Measurements from ENCODE around the gene ADORA1. TPM values are rescaled to one million over a fixed set of nuclear protein-coding genes. Genes with fewer than 3 reads are reported as not detected.
A peak's percentile ranks its signal among the peaks of the same experiment; 100 is the strongest.

ADORA1 gene
- total RNA-seq, 1 donor from 2014 or later: 4.1 TPM

- intact Hi-C loops (cut with DNase I): no loop called here
- Histone ChIP-seq H3K9me3 (no peaks in the 10 kb centered on the region), H3K27ac (no peak overlapping the region), H3K4me1 (peaks cover 7% of the 10 kb centered on the region), H3K27me3 (ENCODE audit: low read depth) (peaks cover 10% of the 10 kb centered on the region), H3K36me3 (no peaks in the 10 kb centered on the region), H3K4me3 (no peak overlapping the region)
- DNase-seq: no peak
- TF ChIP-seq CTCF (IDR thresholded peaks at IDR 0.05): no peak
- peak in 1 of 2 donors; percentile 9 for ATAC-seq
Measured at GRCh38 chr1:203214871-203215270, 87.3 kb downstream of the ADORA1 start.

GRCh38 chr1:203215573-203215972 is 88.0 kb downstream of the ADORA1 start:
- intact Hi-C loops (cut with DNase I): no loop called here
- ATAC-seq (no peak), DNase-seq (no peak)
- Histone ChIP-seq H3K9me3 (no peaks in the 10 kb centered on the region), H3K36me3 (no peaks in the 10 kb centered on the region), H3K4me3 (no peak overlapping the region), H3K27ac (no peak overlapping the region), H3K27me3 (ENCODE audit: low read depth) (peaks cover 10% of the 10 kb centered on the region), H3K4me1 (peaks cover 7% of the 10 kb centered on the region)
- TF ChIP-seq CTCF (IDR thresholded peaks at IDR 0.05): no peak

- Histone ChIP-seq H3K4me3 (no peak overlapping the region), H3K9me3 (no peaks in the 10 kb centered on the region), H3K4me1 (peaks cover 7% of the 10 kb centered on the region), H3K27me3 (ENCODE audit: low read depth) (peaks cover 10% of the 10 kb centered on the region), H3K27ac (no peak overlapping the region), H3K36me3 (no peaks in the 10 kb centered on the region)
- peak; percentile 56 to 79 for ATAC-seq
- intact Hi-C loops (cut with DNase I): no loop called here
- TF ChIP-seq CTCF (IDR thresholded peaks at IDR 0.05): peak; percentile 82
- no peak for DNase-seq
Measured at GRCh38 chr1:203216274-203217138, 89.0 kb downstream of the ADORA1 start.

Other genes starting within 250 kb of the ADORA1 start
- 8.3 TPM for gene RABIF, start 238.6 kb upstream of the ADORA1 start, total RNA-seq
- gene KLHL12, start 200.5 kb upstream of the ADORA1 start, total RNA-seq: 25.3 TPM
- gene ADIPOR1, start 169.4 kb upstream of the ADORA1 start, total RNA-seq: 110 TPM
- gene CYB5R1, start 160.5 kb upstream of the ADORA1 start, total RNA-seq: 67.9 TPM
- gene TMEM183A, start 120.4 kb upstream of the ADORA1 start, total RNA-seq: 52.0 TPM
- gene PPFIA4, start 101.2 kb upstream of the ADORA1 start, total RNA-seq: 1.3 TPM
- gene MYOG, start 41.7 kb upstream of the ADORA1 start, total RNA-seq: not detected
- gene MYBPH, start 48.1 kb downstream of the ADORA1 start, total RNA-seq: not detected
- 22.2 TPM for gene CHI3L1, start 59.0 kb downstream of the ADORA1 start, total RNA-seq
- 225 TPM for gene CHIT1, start 101.9 kb downstream of the ADORA1 start, total RNA-seq
- gene BTG2, start 177.8 kb downstream of the ADORA1 start, total RNA-seq: 96.7 TPM
- gene FMOD, start 223.4 kb downstream of the ADORA1 start, total RNA-seq: 28.9 TPM

All from lower lobe of right lung (tissue), 2 donors.